HepG2 (cell line): ENCODE measurements around the gene CDC20. TPM values are rescaled to one million over a fixed set of nuclear protein-coding genes. Genes with fewer than 3 reads are reported as not detected.
A peak's percentile ranks its signal among the peaks of the same experiment; 100 is the strongest.

Source experiments
- ATF7 ChIP-seq, 2 experiments: fragments of 450-650 bp in 1 of 2; sonication (generic) in 1 of 2; formaldehyde crosslinking in 1 of 2; IDR thresholded peaks; 2 replicates each; pipeline versions ENCODE4 v1.4.0 to v1.6.1; 2016 to 2020; ENCODE audit warnings: antibody characterized with exemption in 1 of 2, mild to moderate bottlenecking in 1 of 2, missing genetic modification reagents in 1 of 2
- DMAP1 ChIP-seq: IDR thresholded peaks from 2 replicates; pipeline ENCODE4 v1.6.1; 2016
- EED ChIP-seq: sonication (generic); formaldehyde crosslinking; IDR thresholded peaks from 2 replicates; pipeline ENCODE4 v1.5.0; 2020; ENCODE audit warnings: mild to moderate bottlenecking, missing genetic modification reagents
- GABPA ChIP-seq, 2 experiments: IDR thresholded peaks; 2 replicates each; pipeline ENCODE4 v1.6.1; 2011 to 2016; ENCODE audit warnings: low read depth in 2 of 2, low read length in 1 of 2, missing biosample characterization in 1 of 2, missing genetic modification characterization in 1 of 2
- HNRNPL ChIP-seq: fragments of 200-400 bp; formaldehyde crosslinking; IDR thresholded peaks from 2 replicates; pipeline ENCODE4 v1.6.1; 2017; ENCODE audit warnings: mild to moderate bottlenecking, low read depth, low read length
- RBFOX2 ChIP-seq: fragments of 200-400 bp; formaldehyde crosslinking; IDR thresholded peaks from 2 replicates; pipeline ENCODE4 v1.6.1; 2017; ENCODE audit warnings: low read depth, mild to moderate bottlenecking, low read length
- RBM39 ChIP-seq: fragments of 200-400 bp; formaldehyde crosslinking; IDR thresholded peaks from one replicate; pipeline ENCODE4 v1.6.1; 2018; ENCODE audit warnings: antibody characterized with exemption, mild to moderate bottlenecking, low read depth, low read length; ENCODE audit not compliant: poor library complexity, severe bottlenecking
- SP2 ChIP-seq: sonication (generic); formaldehyde crosslinking; IDR thresholded peaks from 2 replicates; pipeline ENCODE4 v1.5.1; 2020; ENCODE audit warnings: mild to moderate bottlenecking, missing genetic modification reagents
- ZNF207 ChIP-seq: fragments of 450-650 bp; IDR thresholded peaks from 2 replicates; pipeline ENCODE4 v1.6.1; 2016; ENCODE audit warnings: antibody characterized with exemption, borderline replicate concordance
- ZNF296 ChIP-seq: sonication (generic); formaldehyde crosslinking; conservative IDR thresholded peaks from 2 replicates; pipeline ENCODE4 v1.5.0; 2020; ENCODE audit warnings: mild to moderate bottlenecking, missing genetic modification reagents
- ZNF34 ChIP-seq: sonication (generic); formaldehyde crosslinking; IDR thresholded peaks from 2 replicates; pipeline ENCODE4 v1.4.0; 2020; ENCODE audit warnings: mild to moderate bottlenecking, missing genetic modification reagents, borderline replicate concordance
- ZNF496 ChIP-seq: sonication (generic); formaldehyde crosslinking; IDR thresholded peaks from 2 replicates; pipeline ENCODE4 v1.8.1; 2023; ENCODE audit warnings: mild to moderate bottlenecking, moderate library complexity, missing genetic modification reagents; ENCODE audit not compliant: insufficient replicate concordance
- ZSCAN22 ChIP-seq: sonication (generic); formaldehyde crosslinking; IDR thresholded peaks from 2 replicates; pipeline ENCODE4 v1.4.0; 2020; ENCODE audit warnings: mild to moderate bottlenecking, missing genetic modification reagents
- polyA plus RNA-seq, 8 experiments: library from polyadenylated mRNA; depleted of rRNA in 3 of 8; stranded (reverse) in 7 of 8; unstranded in 1 of 8; fragments of >200 nt; fragmentation: Illumina TruSeq in 4 of 8; extraction: Trizol in 4 of 8; gene quantifications; 2 replicates each; pipeline versions ENCODE4 v1.2.1 to v1.2.3, GENCODE V29; 2011 to 2016; ENCODE audit warnings: low read depth in 4 of 8, missing spikeins in 1 of 8, mixed read lengths in 1 of 8; ENCODE audit not compliant: insufficient read depth in 1 of 8
- total RNA-seq, 5 experiments: library from RNA; depleted of rRNA; stranded (reverse); fragments of >200 nt; fragmentation: Illumina TruSeq; extraction: Trizol; gene quantifications; 2 replicates each; pipeline ENCODE4 v1.2.3, GENCODE V29; 2016; ENCODE audit warnings: low read depth in 1 of 5
- TF ChIP-seq, protein P1 (sequence below): sonication (generic); formaldehyde crosslinking; IDR thresholded peaks from 2 replicates; pipeline ENCODE4 v1.5.0; 2020; ENCODE audit warnings: mild to moderate bottlenecking, missing genetic modification reagents, borderline replicate concordance
- TF ChIP-seq, protein P2 (sequence below): sonication (generic); formaldehyde crosslinking; IDR thresholded peaks from 2 replicates; pipeline ENCODE4 v1.4.0; 2020; ENCODE audit warnings: missing genetic modification reagents, mild to moderate bottlenecking, borderline replicate concordance
- TF ChIP-seq, protein P3 (sequence below): sonication (generic); formaldehyde crosslinking; IDR thresholded peaks from 2 replicates; pipeline ENCODE4 v1.8.0; 2023; ENCODE audit warnings: mild to moderate bottlenecking, missing genetic modification reagents

CDC20 gene
- total and polyA plus RNA-seq, 2 of the 13 experiments (the other 11 are each of a cell fraction or from before 2014, with no cell fraction given): 57.9 to 90.0 TPM

DNA sequence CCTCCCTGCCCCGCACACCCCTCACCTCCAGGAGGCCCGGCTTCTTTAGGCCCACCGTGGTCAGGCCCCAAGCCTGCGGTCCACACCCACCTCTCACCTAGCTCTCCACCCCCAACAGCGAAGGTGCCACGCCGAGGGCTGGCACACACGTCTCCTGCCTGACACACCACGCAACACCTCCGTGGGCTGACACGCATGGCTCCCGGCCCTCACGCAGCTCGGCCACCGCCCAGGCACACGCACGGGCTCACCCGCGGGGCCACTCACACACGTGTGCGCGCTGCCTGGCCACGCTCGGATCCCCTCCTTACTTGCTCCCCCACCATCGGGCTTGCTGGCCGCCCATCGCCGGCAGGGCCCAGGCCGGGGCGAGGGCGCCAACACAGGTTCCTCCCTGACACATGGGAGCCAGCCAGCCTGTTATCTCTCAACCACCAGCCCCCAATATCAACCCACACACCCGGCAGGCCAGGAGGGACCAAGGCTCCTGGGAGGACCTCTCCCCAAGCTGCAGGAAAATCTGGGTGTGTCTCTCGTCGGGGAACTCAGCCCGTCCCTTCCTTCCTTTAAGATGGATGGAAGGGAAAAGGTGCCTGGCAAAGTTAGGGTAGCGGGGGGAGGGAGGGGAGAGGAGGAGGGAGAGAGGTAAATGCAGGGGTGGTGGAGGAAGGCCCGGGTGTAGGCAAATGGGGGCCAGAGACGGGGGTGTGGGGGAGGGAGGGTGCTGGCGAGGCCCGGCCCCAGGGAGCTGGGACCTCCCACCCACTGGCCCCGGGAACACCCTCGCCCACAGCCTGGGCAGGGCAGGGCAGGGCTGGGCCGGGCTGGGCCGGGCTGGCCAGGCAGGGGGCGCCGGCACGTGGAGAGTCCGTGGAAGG lies 8.5 kb downstream of the CDC20 start (continued):
- TF ChIP-seq RBM39 (no peak), EED (CRISPR knock-in tag) (0 out of 2 replicates have a peak, but pooled peaks have one; percentile 25), HNRNPL (0 out of 2 replicates have a peak, but pooled peaks have one; percentile 32), RBFOX2 (peak; percentile 56; the same call in 1 of the 2 replicates), ZNF34 (CRISPR knock-in tag) (no peak), ZSCAN22 (CRISPR knock-in tag) (no peak), SP2 (no peak), DMAP1 (CRISPR knock-in tag) (no peak), ZNF296 (CRISPR knock-in tag) (0 out of 2 replicates have a peak, but pooled peaks have one; percentile 25), ZNF496 (CRISPR knock-in tag) (no peak), ZNF207 (no peak), ATF7 (IDR thresholded peaks at IDR 0.05) (no peak), ATF7 (CRISPR knock-in tag; IDR thresholded peaks at IDR 0.05) (no peak), GABPA (IDR thresholded peaks at IDR 0.05; ENCODE audit: low read depth, low read length) (no peak), GABPA (CRISPR knock-in tag; IDR thresholded peaks at IDR 0.05; ENCODE audit: low read depth) (no peak)
- TF ChIP-seq, protein P1, sequence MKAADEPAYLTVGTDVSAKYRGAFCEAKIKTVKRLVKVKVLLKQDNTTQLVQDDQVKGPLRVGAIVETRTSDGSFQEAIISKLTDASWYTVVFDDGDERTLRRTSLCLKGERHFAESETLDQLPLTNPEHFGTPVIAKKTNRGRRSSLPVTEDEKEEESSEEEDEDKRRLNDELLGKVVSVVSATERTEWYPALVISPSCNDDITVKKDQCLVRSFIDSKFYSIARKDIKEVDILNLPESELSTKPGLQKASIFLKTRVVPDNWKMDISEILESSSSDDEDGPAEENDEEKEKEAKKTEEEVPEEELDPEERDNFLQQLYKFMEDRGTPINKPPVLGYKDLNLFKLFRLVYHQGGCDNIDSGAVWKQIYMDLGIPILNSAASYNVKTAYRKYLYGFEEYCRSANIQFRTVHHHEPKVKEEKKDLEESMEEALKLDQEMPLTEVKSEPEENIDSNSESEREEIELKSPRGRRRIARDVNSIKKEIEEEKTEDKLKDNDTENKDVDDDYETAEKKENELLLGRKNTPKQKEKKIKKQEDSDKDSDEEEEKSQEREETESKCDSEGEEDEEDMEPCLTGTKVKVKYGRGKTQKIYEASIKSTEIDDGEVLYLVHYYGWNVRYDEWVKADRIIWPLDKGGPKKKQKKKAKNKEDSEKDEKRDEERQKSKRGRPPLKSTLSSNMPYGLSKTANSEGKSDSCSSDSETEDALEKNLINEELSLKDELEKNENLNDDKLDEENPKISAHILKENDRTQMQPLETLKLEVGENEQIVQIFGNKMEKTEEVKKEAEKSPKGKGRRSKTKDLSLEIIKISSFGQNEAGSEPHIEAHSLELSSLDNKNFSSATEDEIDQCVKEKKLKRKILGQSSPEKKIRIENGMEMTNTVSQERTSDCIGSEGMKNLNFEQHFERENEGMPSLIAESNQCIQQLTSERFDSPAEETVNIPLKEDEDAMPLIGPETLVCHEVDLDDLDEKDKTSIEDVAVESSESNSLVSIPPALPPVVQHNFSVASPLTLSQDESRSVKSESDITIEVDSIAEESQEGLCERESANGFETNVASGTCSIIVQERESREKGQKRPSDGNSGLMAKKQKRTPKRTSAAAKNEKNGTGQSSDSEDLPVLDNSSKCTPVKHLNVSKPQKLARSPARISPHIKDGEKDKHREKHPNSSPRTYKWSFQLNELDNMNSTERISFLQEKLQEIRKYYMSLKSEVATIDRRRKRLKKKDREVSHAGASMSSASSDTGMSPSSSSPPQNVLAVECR (CRISPR knock-in tag): peak; percentile 47
- TF ChIP-seq, protein P2, sequence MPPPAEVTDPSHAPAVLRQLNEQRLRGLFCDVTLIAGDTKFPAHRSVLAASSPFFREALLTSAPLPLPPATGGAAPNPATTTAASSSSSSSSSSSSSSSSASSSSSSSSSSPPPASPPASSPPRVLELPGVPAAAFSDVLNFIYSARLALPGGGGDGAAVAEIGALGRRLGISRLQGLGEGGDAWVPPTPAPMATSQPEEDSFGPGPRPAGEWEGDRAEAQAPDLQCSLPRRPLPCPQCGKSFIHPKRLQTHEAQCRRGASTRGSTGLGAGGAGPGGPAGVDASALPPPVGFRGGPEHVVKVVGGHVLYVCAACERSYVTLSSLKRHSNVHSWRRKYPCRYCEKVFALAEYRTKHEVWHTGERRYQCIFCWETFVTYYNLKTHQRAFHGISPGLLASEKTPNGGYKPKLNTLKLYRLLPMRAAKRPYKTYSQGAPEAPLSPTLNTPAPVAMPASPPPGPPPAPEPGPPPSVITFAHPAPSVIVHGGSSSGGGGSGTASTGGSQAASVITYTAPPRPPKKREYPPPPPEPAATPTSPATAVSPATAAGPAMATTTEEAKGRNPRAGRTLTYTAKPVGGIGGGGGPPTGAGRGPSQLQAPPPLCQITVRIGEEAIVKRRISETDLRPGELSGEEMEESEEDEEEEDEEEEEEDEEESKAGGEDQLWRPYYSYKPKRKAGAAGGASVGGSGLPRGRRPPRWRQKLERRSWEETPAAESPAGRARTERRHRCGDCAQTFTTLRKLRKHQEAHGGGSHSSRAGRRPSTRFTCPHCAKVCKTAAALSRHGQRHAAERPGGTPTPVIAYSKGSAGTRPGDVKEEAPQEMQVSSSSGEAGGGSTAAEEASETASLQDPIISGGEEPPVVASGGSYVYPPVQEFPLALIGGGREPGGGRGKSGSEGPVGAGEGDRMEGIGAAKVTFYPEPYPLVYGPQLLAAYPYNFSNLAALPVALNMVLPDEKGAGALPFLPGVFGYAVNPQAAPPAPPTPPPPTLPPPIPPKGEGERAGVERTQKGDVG (CRISPR knock-in tag): no peak
- TF ChIP-seq, protein P3, sequence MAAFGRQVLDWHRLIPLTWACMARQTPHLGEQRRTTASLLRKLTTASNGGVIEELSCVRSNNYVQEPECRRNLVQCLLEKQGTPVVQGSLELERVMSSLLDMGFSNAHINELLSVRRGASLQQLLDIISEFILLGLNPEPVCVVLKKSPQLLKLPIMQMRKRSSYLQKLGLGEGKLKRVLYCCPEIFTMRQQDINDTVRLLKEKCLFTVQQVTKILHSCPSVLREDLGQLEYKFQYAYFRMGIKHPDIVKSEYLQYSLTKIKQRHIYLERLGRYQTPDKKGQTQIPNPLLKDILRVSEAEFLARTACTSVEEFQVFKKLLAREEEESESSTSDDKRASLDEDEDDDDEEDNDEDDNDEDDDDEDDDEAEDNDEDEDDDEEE: no peak
